Vagina (tissue), 2 donors: ENCODE data around the gene SERPINA9. TPM values are rescaled to one million over a fixed set of nuclear protein-coding genes. Genes with fewer than 3 reads are reported as not detected.

Experiments used
- DNase-seq, 2 donors: peaks; one replicate each; pipeline ENCODE4 v3.0.0-alpha.2; 2017; ENCODE audit errors: extremely low spot score in 2 of 2
- H3K27ac ChIP-seq: fragments of 200-600 bp; sonication (generic); one replicate; pipeline ENCODE4 v1.5.1; 2019
- H3K27me3 ChIP-seq: fragments of 200-600 bp; sonication (generic); one replicate; pipeline ENCODE4 v1.5.1; 2019
- H3K36me3 ChIP-seq, 2 donors: fragments of 200-600 bp; sonication (generic); one replicate each; pipeline ENCODE4 v1.5.1; 2017 to 2019
- H3K4me1 ChIP-seq: fragments of 200-600 bp; sonication (generic); one replicate; pipeline ENCODE4 v1.5.1; 2019
- H3K4me3 ChIP-seq, 2 donors: fragments of 200-600 bp; sonication (generic); 1 replicate in 1 of 2; 2 replicates in 1 of 2; pipeline ENCODE4 v1.5.1; 2016 to 2019
- H3K9me3 ChIP-seq: fragments of 200-600 bp; sonication (generic); one replicate; pipeline ENCODE4 v1.5.1; 2019
- CTCF ChIP-seq, 3 experiments: fragments of 450-650 bp in 2 of 3; fragments of 200-600 bp in 1 of 3; sonication (generic) in 1 of 3; IDR thresholded peaks; one replicate each; pipeline ENCODE4 v1.5.1; 2017 to 2019; ENCODE audit warnings: antibody characterized with exemption in 3 of 3, mild to moderate bottlenecking in 2 of 3, moderate library complexity in 2 of 3
- POLR2A ChIP-seq, 2 donors: fragments of 450-650 bp; IDR thresholded peaks; one replicate each; pipeline ENCODE4 v1.6.1; 2017; ENCODE audit warnings: antibody characterized with exemption in 2 of 2, mild to moderate bottlenecking in 2 of 2, moderate library complexity in 2 of 2
- POLR2AphosphoS5 ChIP-seq, 2 donors: sonication (generic); formaldehyde crosslinking; IDR thresholded peaks; one replicate each; pipeline ENCODE4 v1.9.0; 2017; ENCODE audit warnings: antibody characterized with exemption in 2 of 2, mild to moderate bottlenecking in 2 of 2, low read depth in 1 of 2; ENCODE audit not compliant: insufficient read depth in 1 of 2
- intact Hi-C: fragments of 100-400 bp; cut with DNase I; formaldehyde crosslinking; loops from one replicate; pipeline ENCODE4 v1.15.1; 2023
- total RNA-seq: library from RNA; depleted of rRNA; stranded (reverse); fragments of >200 nt; gene quantifications from one replicate; pipeline ENCODE4 v1.2.3, GENCODE V29; 2016

SERPINA9 gene
- total RNA-seq, 1 donor from 2014 or later, result 2.0 TPM

GRCh38 chr14:94461526-94462218 is 14.3 kb downstream of the SERPINA9 start:
- peaks cover 6% of the 10 kb centered on the region for H3K9me3 ChIP-seq
- H3K4me3 ChIP-seq, result no peak overlapping the region
- TF ChIP-seq CTCF (IDR thresholded peaks at IDR 0.05) (no peak), POLR2AphosphoS5 (IDR thresholded peaks at IDR 0.05; ENCODE audit: insufficient read depth in 1 of 2, low read depth in 1 of 2) (no peak), POLR2A (IDR thresholded peaks at IDR 0.05) (no peak)
- H3K27ac ChIP-seq, result no peak overlapping the region
- peak; percentile 72 to 79 for DNase-seq
- intact Hi-C loops, result no loop called here
- no peaks in the 10 kb centered on the region for H3K36me3 ChIP-seq
- no peaks in the 10 kb centered on the region for H3K27me3 ChIP-seq
- H3K4me1 ChIP-seq, result no peaks in the 10 kb centered on the region

GRCh38 chr14:94460631-94461416 is 15.2 kb downstream of the SERPINA9 start:
- H3K36me3 ChIP-seq, result no peaks in the 10 kb centered on the region
- DNase-seq, result peak; percentile 34 to 44
- no peaks in the 10 kb centered on the region for H3K4me1 ChIP-seq
- no peak overlapping the region for H3K27ac ChIP-seq
- H3K27me3 ChIP-seq, result no peaks in the 10 kb centered on the region
- H3K9me3 ChIP-seq, result peaks cover 6% of the 10 kb centered on the region
- intact Hi-C loops, result no loop called here
- TF ChIP-seq POLR2A (IDR thresholded peaks at IDR 0.05) (no peak), CTCF (IDR thresholded peaks at IDR 0.05) (no peak)
- no peak overlapping the region for H3K4me3 ChIP-seq

GRCh38 chr14:94458558-94459205 is 17.3 kb downstream of the SERPINA9 start:
- H3K27ac ChIP-seq, result no peak overlapping the region
- DNase-seq, result peak; percentile 40 to 47

GRCh38 chr14:94458096-94458495 is 17.9 kb downstream of the SERPINA9 start:
- peak; percentile 8 to 58 for DNase-seq
- no peak for TF ChIP-seq POLR2A (IDR thresholded peaks at IDR 0.05)
- TF ChIP-seq POLR2AphosphoS5 (IDR thresholded peaks at IDR 0.05; ENCODE audit: insufficient read depth in 1 of 2, low read depth in 1 of 2), result no peak
- no peak for TF ChIP-seq CTCF (IDR thresholded peaks at IDR 0.05)

More at GRCh38 chr14:94458558-94459205, 17.3 kb downstream of the SERPINA9 start:
- Histone ChIP-seq H3K36me3 (no peaks in the 10 kb centered on the region), H3K9me3 (no peaks in the 10 kb centered on the region), H3K4me1 (no peaks in the 10 kb centered on the region), H3K4me3 (no peak overlapping the region), H3K27me3 (no peaks in the 10 kb centered on the region)
- TF ChIP-seq POLR2AphosphoS5 (IDR thresholded peaks at IDR 0.05; ENCODE audit: insufficient read depth in 1 of 2, low read depth in 1 of 2) (no peak), CTCF (IDR thresholded peaks at IDR 0.05) (no peak), POLR2A (IDR thresholded peaks at IDR 0.05) (no peak)
- intact Hi-C loops, result no loop called here

More at GRCh38 chr14:94458096-94458495, 17.9 kb downstream of the SERPINA9 start:
- H3K4me1 ChIP-seq, result no peaks in the 10 kb centered on the region
- H3K27ac ChIP-seq, result no peak overlapping the region
- no peaks in the 10 kb centered on the region for H3K36me3 ChIP-seq
- no peak overlapping the region for H3K4me3 ChIP-seq
- no peaks in the 10 kb centered on the region for H3K9me3 ChIP-seq
- intact Hi-C loops, result no loop called here
- H3K27me3 ChIP-seq, result no peaks in the 10 kb centered on the region
